ENCODE measurements around the gene DOC2B. TPM values are rescaled to one million over a fixed set of nuclear protein-coding genes. Genes with fewer than 3 reads are reported as not detected.

Gene DOC2B
- polyA plus RNA-seq, 1 donor (not counting 4 experiments of a cell fraction or from before 2014, with no cell fraction given), result not detected

DNA sequence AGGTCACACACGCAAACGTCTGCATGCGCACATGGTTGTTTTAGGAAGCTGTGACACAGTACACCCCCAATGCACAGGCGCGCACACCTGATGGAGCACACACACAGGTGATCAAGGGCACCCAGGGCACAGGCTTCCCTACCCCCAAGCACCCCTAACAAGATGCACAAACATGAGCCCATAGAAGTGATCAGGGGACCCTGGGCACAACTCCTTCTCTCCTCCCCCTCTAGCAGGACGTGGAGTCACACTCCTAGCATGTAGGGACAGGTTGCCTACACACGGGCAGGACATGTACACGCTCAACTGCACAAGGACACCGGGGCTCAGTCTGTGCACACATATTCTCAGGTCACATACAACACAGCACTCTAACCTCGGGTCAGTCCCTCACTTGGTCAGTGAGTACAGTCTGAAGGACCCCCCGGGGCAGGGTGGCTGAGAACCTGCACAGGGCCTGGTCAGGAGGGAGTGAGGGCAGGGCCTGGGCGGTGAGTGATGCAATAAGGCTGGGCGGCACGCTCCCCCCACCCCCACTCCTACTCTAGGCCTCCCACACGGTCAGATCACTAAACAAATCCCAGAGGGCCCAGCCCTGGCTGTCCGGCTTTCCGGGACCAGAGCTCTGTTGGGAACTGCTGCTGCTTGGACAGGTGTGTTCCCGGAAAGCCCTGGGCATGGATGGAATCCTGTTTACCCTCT is 751 bp upstream of the DOC2B start:
- TF ChIP-seq, protein P1, sequence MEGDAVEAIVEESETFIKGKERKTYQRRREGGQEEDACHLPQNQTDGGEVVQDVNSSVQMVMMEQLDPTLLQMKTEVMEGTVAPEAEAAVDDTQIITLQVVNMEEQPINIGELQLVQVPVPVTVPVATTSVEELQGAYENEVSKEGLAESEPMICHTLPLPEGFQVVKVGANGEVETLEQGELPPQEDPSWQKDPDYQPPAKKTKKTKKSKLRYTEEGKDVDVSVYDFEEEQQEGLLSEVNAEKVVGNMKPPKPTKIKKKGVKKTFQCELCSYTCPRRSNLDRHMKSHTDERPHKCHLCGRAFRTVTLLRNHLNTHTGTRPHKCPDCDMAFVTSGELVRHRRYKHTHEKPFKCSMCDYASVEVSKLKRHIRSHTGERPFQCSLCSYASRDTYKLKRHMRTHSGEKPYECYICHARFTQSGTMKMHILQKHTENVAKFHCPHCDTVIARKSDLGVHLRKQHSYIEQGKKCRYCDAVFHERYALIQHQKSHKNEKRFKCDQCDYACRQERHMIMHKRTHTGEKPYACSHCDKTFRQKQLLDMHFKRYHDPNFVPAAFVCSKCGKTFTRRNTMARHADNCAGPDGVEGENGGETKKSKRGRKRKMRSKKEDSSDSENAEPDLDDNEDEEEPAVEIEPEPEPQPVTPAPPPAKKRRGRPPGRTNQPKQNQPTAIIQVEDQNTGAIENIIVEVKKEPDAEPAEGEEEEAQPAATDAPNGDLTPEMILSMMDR (optimal IDR thresholded peaks at IDR 0.05 in 1 of 3, IDR thresholded peaks at IDR 0.05 in 1 of 3, conservative IDR thresholded peaks at IDR 0.05 in 1 of 3; ENCODE audit: extremely low read depth in 1 of 3, insufficient read depth in 2 of 3, low read length in 3 of 3), result no peak
- TF ChIP-seq EZH2 (IDR thresholded peaks at IDR 0.05; ENCODE audit: low read length), result peak; percentile 19
- Histone ChIP-seq H2AFZ (ENCODE audit: control insufficient read depth, low read length) (peak overlapping the region; percentile 4), H3K4me1 (ENCODE audit: control insufficient read depth, extremely low read depth, insufficient read depth, low read length) (peaks cover 3% of the 10 kb centered on the region), H3K79me2 (ENCODE audit: control insufficient read depth, insufficient read depth, low read length) (no peaks in the 10 kb centered on the region), H3K9me1 (ENCODE audit: control insufficient read depth, extremely low read depth, insufficient read depth, low read length) (no peaks in the 10 kb centered on the region), H3K27ac (ENCODE audit: control insufficient read depth, insufficient read depth, low read length) (no peak overlapping the region), H3K36me3 (ENCODE audit: control insufficient read depth in 2 of 2, extremely low read depth in 1 of 2, insufficient read depth in 2 of 2, low read length in 2 of 2) (no peaks in the 10 kb centered on the region), H3K9me3 (ENCODE audit: control insufficient read depth, low read depth, low read length) (no peaks in the 10 kb centered on the region), H3K9ac (ENCODE audit: control insufficient read depth, extremely low read depth, insufficient read depth, low read length) (no peak overlapping the region), H3K4me2 (ENCODE audit: control insufficient read depth, extremely low read depth, insufficient read depth, low read depth, low read length) (peak overlapping the region; percentile 29), H4K20me1 (ENCODE audit: control insufficient read depth, extremely low read depth, insufficient read depth, low read length) (peaks cover 2% of the 10 kb centered on the region), H3K27me3 (ENCODE audit: control insufficient read depth, extremely low read depth, insufficient read depth, low read length) (peaks cover 69% of the 10 kb centered on the region), H3K4me3 (ENCODE audit: control insufficient read depth in 2 of 3, extremely low read depth in 1 of 3, insufficient read depth in 2 of 3, low read depth in 1 of 3, low read length in 3 of 3) (no peak overlapping the region)
- dilution Hi-C loops (cut with MboI; ENCODE audit: extremely low pct_ligation_motif_present, low sequenced_read_pairs), result no loop called here
- DNase-seq (ENCODE audit: low read depth, low spot score) (no peak), FAIRE-seq (no peak)

DNA sequence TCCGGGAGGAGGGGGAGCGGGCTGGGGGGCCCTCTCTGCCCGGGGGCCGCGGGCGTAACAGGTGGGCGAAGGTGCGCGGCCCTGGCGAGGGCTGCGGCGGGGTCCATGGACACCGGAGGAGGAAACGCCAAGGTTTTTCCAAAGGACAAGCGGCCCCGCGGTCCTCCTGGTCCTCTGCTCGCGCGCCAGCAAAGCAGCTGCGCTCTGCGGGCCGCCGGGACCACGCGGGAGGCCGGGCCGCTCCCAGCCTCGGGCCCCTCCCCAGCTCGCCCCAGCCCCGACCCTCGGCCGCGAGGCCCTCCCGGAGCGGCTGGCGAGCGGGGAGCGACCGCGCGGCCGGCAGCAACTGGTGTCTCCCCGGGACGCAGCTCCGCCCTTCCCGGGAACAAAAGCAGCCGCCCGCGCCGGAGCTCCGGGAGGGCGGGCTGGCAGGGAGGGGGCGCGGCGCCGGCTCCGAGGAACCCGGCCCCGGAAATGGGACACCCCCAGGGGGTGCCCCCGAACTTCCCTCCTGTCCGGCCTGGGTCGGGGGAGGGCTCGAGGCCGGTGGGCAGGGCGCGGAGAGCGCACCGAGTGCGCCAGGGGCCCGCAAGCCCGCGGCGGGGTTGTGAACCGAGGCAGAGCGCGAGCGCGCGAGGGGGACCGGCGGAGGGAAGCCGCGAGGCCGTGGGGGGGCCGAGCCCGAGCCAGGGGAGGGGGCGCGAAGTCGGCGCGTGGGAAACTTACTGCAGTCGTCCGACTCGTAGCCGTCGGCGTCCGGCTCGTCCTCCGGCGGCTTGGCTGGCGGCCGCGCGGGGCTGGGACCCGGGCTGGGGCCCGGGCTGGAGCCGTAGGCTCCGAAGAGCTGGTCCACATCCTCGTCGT is 837 bp downstream of the DOC2B start:
- H3K27ac ChIP-seq (ENCODE audit: control insufficient read depth, insufficient read depth, low read length), result no peak overlapping the region
- H3K9me1 ChIP-seq (ENCODE audit: control insufficient read depth, extremely low read depth, insufficient read depth, low read length), result no peaks in the 10 kb centered on the region
- dilution Hi-C loops (cut with MboI; ENCODE audit: extremely low pct_ligation_motif_present, low sequenced_read_pairs), result no loop called here
- peak; percentile 87 for TF ChIP-seq EZH2 (IDR thresholded peaks at IDR 0.05; ENCODE audit: low read length)
- TF ChIP-seq, protein P1 (optimal IDR thresholded peaks at IDR 0.05 in 1 of 3, IDR thresholded peaks at IDR 0.05 in 1 of 3, conservative IDR thresholded peaks at IDR 0.05 in 1 of 3; ENCODE audit: extremely low read depth in 1 of 3, insufficient read depth in 2 of 3, low read length in 3 of 3), result no peak
- FAIRE-seq (no peak), DNase-seq (ENCODE audit: low read depth, low spot score) (no peak)
- no peak overlapping the region for H2AFZ ChIP-seq (ENCODE audit: control insufficient read depth, low read length)
- no peak overlapping the region for H3K4me3 ChIP-seq (ENCODE audit: control insufficient read depth in 2 of 3, extremely low read depth in 1 of 3, insufficient read depth in 2 of 3, low read depth in 1 of 3, low read length in 3 of 3)
- no peaks in the 10 kb centered on the region for H3K36me3 ChIP-seq (ENCODE audit: control insufficient read depth in 2 of 2, extremely low read depth in 1 of 2, insufficient read depth in 2 of 2, low read length in 2 of 2)
- peaks cover 61% of the 10 kb centered on the region for H3K27me3 ChIP-seq (ENCODE audit: control insufficient read depth, extremely low read depth, insufficient read depth, low read length)
- H3K9ac ChIP-seq (ENCODE audit: control insufficient read depth, extremely low read depth, insufficient read depth, low read length), result no peak overlapping the region
- peaks cover 2% of the 10 kb centered on the region for H4K20me1 ChIP-seq (ENCODE audit: control insufficient read depth, extremely low read depth, insufficient read depth, low read length)
- H3K4me2 ChIP-seq (ENCODE audit: control insufficient read depth, extremely low read depth, insufficient read depth, low read depth, low read length), result no peak overlapping the region
- H3K79me2 ChIP-seq (ENCODE audit: control insufficient read depth, insufficient read depth, low read length), result no peaks in the 10 kb centered on the region
- H3K4me1 ChIP-seq (ENCODE audit: control insufficient read depth, extremely low read depth, insufficient read depth, low read length), result peaks cover 3% of the 10 kb centered on the region
- H3K9me3 ChIP-seq (ENCODE audit: control insufficient read depth, low read depth, low read length), result no peaks in the 10 kb centered on the region
